NCI-H82 (cell line): ENCODE data around the gene RFTN2.
"Not testable (repeated sequence)": the region's sequence is repeated elsewhere in the genome, so short reads cannot be mapped to it uniquely, and the experiment has no call there.

Experiments
- DNase-seq: peaks from one replicate; lab custom pipeline; 2025; lab: John Stamatoyannopoulos, UW

Gene RFTN2

GRCh38 chr2:197604117-197604860, 71.1 kb downstream of the RFTN2 start:
- DNase-seq, result no peak

GRCh38 chr2:197601726-197602125, 73.7 kb downstream of the RFTN2 start:
- DNase-seq, result no peak

GRCh38 chr2:197600306-197600705, 75.1 kb downstream of the RFTN2 start:
- no peak for DNase-seq

GRCh38 chr2:197599285-197599965, 76.0 kb downstream of the RFTN2 start:
- peak; percentile 51 for DNase-seq

GRCh38 chr2:197598450-197598849, 76.9 kb downstream of the RFTN2 start:
- DNase-seq, result no peak

- DNase-seq, result no peak
These were observed 78.2 kb downstream of the RFTN2 start for GRCh38 chr2:197597166-197597565.

GRCh38 chr2:197596766-197597165, 78.6 kb downstream of the RFTN2 start:
- no peak for DNase-seq

GRCh38 chr2:197591339-197592072, 83.9 kb downstream of the RFTN2 start:
- DNase-seq, result no peak

GRCh38 chr2:197587255-197587654, 88.1 kb downstream of the RFTN2 start:
- DNase-seq, result not testable (repeated sequence)

- not testable (repeated sequence) for DNase-seq
These were observed 95.2 kb downstream of the RFTN2 start for GRCh38 chr2:197580166-197580565.

- not testable (repeated sequence) for DNase-seq
These were observed 97.1 kb downstream of the RFTN2 start for GRCh38 chr2:197578294-197578693.

GRCh38 chr2:197577446-197577845, 97.9 kb downstream of the RFTN2 start:
- DNase-seq, result no peak

GRCh38 chr2:197576631-197577030, 98.8 kb downstream of the RFTN2 start:
- no peak for DNase-seq

- DNase-seq, result no peak
These were observed 99.4 kb downstream of the RFTN2 start for GRCh38 chr2:197575987-197576386.

- no peak for DNase-seq
These were observed 101.8 kb downstream of the RFTN2 start for GRCh38 chr2:197573608-197574007.

- DNase-seq, result no peak
These were observed 103.6 kb downstream of the RFTN2 start for GRCh38 chr2:197571627-197572271.

GRCh38 chr2:197560146-197560665, 115.2 kb downstream of the RFTN2 start:
- no peak for DNase-seq

- no peak for DNase-seq
These were observed 115.7 kb downstream of the RFTN2 start for GRCh38 chr2:197559681-197560080.

- no peak for DNase-seq
These were observed 117.0 kb downstream of the RFTN2 start for GRCh38 chr2:197558393-197558792.

- peak; percentile 15 for DNase-seq
These were observed 118.9 kb downstream of the RFTN2 start for GRCh38 chr2:197556456-197556855.

- DNase-seq, result no peak
These were observed 119.9 kb downstream of the RFTN2 start for GRCh38 chr2:197555467-197555866.

GRCh38 chr2:197551260-197551659, 124.1 kb downstream of the RFTN2 start:
- DNase-seq, result not testable (repeated sequence)
